GM19468 (cell line): ENCODE data around the gene CDCA7L.
"Not testable (repeated sequence)": the region's sequence is repeated elsewhere in the genome, so short reads cannot be mapped to it uniquely, and the experiment has no call there.

Experiments used
- ATAC-seq: cut with Tn5 transposase; IDR thresholded peaks from one replicate; pipeline ENCODE4 v1.9.1; 2021; ENCODE audit warnings: mild to moderate bottlenecking, moderate library complexity, moderate number of reproducible peaks; ENCODE audit not compliant: unreplicated experiment; ENCODE audit errors: extremely low read depth

Gene CDCA7L

DNA sequence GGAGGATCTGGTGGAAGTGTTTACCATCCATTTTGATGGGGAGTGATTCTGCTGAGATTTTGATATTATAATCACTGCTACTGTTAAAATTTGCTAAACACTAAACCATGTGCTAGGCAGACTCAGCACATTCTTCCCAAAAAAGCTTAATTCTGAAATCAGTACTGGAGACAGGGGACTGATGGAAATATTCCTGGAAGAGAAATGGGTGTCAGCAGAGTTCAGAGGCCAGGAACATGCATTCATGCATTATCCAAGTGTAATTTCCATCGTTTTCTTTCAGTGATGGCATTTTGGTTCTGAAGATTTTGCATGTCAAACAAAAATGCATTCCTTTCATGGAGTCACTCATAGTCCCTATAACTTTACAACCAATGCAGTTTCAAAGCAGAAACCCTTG is 79.0 kb downstream of the CDCA7L start:
- ATAC-seq = no peak

DNA sequence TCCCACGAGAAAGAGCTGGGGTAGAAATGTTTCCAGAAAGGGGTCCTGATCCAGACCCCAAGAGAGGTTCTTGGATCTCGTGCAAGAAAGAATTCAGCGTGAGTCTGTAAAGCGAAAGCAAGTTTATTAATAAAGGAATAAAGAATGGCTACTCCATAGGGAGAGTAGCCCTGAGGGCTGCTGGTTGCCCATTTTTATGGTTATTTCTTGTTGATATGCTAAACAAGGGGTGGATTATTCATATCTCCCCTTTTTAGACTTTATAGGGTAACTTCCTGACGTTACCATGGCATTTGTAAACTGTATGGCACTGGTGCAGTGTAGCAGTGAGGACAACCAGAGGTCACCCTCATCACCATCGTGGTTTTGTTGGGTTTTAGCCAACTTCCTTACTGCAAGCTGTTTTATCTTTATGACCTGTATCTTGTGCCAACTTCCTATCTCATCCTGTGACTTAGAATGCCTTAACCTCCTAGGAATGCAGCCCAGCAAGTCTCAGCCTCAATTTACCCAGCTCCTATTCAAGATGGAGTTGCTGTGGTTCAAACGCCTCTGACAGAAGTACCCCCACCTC is 80.0 kb downstream of the CDCA7L start:
- ATAC-seq = not testable (repeated sequence)

DNA sequence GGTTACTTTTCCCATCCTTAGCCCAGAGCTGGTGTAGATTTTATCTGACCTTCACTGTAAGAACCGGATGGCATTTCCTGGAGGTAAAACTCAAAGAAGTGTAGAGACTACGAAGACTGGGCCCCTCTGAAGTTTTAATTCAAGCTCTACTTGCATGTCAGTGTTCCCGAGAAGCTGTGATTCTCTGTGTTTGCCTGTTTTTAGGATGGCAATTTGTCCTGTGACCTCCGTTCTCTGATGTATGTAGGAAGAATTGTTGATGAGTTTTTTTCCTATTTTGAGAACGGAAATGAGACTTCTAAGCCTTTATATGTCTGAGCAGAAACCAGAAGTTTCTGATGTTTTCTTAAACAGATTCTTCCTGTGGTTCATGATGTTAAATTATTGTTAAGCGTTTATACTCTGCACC is 94.1 kb downstream of the CDCA7L start:
- no peak for ATAC-seq
